Middle frontal gyrus (tissue), 1 donor: ENCODE measurements around the gene TNFSF10.
"Not testable (repeated sequence)": the region's sequence is repeated elsewhere in the genome, so short reads cannot be mapped to it uniquely, and the experiment has no call there.

Source experiments
- DNase-seq: peaks from one replicate; pipeline ENCODE4 v3.0.0-alpha.2; 2015; ENCODE audit warnings: low spot score; ENCODE audit errors: extremely low spot score

The TNFSF10 gene

DNA sequence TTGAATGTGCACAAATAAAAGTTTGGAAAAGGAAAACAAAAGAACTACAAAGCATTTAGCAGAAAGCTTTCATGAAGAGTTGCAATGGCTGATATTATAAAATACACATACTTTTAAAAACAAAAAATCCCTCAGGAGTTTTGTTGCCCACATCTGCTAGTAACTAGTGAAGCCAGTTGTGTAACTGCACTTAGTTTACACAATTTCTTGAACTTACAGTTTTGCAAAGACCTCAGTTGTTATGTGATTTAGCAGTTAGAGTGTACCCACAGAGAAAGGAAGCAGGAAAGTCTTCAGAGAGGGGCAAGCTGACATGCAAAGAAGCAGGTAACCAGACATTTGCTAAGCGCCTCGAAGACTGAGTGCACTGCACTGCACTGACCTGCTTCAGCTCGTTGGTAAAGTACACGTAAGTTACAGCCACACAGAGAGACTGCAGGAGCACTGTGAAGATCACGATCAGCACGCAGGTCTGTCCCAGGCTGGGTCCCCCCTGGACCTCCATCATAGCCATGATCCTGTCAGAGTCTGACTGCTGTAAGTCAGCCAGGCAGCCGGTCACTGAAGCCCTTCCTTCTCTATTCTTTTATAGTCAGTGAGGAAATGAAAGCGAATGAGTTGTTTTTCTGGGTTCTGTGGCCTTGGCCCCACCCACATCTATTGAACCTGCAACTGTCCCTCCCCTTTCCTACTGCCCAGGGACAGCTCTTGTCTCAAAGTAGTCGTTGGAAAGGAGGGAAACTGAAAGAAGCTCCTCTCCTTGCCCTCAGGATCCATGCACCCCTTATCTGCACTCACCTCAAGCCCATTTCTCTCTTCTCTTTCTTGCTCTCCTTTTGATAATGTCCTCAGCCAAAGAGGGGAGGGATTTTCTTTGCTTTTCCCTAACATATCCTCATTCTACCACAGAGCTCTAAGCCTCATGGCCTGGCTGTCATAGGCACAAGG is at the start of gene TNFSF10:
Gene TNFSF10 (minus strand): TSS at position 560 of the 948 bp plus-strand sequence. CDS start 46 bp downstream, at position 514.
- no peak for DNase-seq

DNA sequence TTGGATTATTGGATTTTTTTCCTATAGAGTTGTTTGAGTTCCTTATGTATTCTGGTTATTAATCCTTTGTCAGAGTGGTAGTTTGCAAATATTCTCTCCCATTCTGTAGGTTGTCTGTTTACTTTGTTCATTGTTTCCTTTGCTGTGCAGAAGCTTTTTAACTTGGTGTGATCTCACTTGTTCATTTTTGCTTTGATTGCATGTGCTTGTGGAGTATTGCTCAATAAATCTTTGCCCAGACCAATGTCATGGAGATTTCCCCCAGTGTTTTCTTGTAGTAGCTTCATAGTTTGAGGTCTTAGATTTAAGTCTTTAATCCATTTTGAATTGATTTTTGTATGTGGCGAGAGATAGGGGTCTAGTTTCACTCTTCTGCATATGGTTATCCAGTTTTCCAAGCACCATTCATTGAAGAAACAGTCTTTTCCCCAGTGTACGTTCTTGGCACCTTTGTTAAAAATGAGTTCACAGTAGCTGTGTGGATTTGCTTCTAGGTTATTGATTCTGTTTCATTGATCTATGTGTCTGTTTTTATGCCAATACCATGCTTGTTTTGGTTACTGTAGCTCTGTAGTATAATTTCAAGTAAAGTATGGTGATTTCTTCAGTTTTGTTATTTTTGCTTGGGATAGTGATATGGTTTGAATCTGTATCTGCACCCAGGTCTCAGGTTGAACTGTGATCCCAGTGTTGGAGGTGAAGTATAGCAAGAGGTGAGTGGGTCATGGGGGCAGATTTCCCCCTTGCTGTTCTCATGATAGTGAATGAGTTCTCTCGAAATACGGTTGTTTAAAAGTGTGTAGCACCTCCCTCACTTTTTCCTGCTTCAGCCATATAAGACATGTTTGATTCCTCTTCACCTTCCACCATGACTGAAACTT is 46.1 kb upstream of the TNFSF10 start:
- no peak for DNase-seq

DNA sequence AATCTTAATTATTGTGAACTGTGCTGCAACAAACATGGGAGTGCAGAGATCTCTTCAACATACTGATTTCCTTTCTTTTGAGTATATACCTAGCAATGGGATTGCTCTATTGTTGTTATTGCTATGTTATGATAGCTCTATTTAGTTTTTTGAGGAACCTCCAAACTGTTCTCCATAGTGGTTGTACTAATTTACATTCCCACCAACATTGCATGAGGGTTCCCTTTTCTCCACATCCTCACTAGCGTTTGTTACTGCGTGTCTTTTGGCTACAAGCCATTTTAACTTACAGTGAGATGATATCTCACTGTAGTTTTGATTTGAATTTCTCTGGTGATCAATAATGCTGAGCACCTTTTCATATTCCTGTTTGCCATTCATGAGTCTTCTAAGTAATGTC is 45.5 kb upstream of the TNFSF10 start:
- DNase-seq: no peak

DNA sequence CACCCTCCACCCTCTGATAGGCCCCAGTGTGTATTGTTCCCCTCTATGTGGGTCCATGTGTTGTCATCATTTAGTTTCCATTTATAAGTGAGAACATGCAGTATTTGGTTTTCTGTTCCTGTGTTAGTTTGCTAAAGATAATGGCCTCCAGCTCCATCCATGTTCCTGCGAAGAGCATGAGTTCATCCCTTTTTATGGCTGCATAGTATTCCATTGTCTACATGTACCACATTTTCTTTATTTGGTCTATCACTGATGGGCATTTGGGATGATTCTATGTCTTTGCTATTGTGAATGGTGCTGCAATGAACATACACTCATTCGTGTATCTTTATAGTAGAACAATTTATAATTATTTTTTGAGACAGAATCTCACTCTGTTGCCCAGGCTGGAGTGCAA is 43.6 kb upstream of the TNFSF10 start:
- not testable (repeated sequence) for DNase-seq

DNA sequence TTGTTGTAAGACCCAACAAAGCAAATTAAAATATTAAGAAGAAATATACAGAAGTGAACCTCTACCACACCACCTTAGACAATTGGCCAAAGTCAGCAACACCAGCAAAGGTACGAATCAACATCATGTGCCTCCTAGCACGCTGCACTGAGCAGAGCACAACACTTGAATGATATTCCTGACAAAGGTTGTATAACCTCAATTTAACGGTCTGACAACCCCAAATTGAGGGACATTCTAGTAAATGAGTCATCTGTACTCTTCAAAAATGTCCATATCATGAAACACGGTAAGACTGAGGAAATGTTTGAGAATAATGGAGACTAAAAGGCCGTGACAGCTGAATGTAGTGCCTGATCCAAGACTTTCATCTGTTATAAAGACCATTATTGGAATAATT is 41.3 kb upstream of the TNFSF10 start:
- DNase-seq: no peak

DNA sequence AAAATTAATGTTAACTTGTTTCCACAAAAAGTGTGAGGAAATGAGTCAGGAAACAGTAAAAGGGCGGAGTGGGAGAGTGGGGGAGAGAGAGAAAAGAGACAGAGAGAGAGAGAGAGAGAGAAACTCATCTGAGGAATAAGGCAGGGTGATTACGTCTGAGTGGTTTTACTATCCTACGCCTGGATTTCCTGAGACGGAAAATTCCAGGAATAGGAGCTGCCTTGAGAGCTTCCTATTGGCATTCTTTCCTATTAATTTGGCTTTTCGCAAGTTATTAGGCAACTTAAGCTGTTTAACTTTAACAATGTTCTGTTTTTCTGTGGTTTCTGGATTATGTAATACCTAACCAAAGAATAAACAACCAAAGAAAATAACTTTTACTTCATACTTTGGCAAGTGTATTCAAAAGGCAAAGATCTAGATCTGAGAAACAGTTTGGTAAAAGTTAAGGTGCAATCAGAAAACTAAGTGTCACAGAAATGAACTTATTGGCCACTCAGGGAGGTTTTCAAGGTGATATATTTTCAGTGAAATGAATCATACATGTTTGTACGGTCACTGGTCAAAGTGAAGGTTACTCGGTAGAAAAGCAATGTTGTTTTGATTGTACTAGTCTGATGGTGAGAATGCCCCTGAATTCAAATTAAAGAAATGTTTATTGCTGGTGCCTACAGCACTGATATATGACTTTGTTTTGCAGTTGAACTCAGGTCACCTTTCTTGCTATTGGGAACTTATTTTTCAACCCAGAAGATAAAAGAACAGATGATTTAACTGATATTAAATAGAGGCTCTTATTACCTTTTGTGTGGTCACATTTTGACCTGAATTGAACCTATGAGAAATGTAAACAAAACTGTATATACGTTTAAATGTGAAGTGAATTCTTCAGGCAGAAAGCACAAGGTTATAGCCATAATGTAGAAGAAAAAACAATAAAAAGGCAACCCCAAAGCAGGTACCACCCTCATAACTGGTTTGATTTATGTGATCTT is 39.9 kb upstream of the TNFSF10 start:
- DNase-seq: no peak

DNA sequence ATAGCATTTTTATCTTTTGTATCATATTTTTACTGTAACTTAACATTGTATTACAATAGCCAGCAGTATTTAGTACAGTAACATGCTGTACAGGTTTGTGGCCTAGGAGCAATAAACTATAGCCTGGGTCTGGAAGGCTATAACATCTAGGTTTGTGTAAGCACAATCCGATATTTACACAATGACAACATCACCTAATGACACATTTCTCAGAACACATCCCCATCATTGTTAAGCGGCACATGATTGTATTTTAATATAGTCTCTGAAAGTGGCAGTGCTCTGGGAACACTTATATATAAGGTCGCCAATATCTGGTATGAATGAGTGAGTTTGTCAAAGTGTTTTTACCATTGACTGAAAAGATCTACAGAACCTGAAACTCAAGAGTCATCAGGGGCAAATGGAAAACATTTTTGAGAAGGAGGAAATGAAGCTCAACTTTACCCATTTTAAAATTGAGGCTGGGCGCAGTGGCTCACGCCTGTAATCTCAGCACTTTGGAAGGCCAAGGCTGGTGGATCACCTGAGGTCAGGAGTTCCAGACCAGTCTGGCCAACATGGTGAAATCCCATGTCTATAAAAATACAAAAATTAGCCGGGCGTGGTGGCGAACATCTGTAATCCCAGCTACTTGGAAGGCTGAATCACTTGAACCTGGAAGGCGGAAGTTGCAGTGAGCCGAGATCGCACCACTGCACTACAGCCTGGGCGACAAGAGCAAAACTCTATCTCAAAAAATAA is 38.8 kb upstream of the TNFSF10 start:
- no peak for DNase-seq

DNA sequence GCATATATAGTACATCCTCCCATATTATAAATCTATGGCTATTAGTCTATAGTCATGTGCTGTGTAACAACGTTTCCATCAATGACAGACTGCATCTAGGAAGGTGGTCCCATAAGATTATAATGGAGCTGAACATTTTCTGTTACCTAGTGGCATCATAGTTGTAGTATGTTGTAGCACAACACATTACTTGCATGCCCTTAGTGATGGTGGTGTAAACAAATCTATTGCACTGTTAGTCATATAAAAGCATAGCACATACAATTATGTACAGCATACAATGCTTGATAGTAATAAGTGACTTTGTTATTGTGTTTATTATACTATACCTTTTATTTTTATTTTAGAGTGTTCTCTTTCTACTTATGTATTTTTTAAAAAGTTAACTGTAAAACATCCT is 37.4 kb upstream of the TNFSF10 start:
- DNase-seq: no peak

DNA sequence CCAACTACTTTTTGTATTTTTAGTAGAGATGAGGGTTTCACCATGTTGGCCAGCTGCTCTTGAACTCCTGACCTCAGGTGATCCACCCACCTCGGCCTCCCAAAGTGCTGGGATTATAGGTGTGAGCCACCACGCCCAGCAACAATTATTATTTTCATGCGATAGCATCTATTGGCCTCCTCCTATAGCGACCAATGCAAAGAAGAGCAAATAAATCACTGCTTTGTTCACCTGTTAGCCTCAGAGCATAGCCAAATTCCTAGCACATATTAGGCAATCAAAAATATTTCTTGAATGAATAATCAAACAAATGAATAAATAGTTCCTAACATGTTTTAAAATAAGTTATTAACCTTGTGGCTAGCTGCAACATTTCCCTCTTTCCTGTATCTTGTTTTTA is 36.8 kb upstream of the TNFSF10 start:
- DNase-seq: no peak

DNA sequence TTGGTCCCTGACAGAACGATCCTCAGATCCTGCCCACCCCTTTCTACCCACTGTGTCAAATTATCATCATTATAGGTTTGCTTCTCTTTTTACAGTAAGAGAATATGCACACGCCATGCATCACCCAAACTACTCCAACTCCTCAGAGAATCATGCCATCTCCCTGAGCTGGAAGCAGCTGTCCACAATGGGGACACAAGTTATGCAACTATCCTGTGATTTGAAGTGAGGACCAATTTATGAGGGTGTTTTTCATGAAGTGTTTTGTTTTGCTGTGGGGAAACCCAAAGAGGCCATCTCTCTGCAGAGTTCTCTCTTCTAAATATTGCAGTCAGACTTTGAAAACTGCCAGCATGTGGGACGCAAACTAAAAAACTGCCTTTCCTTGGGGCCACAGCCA is 35.8 kb upstream of the TNFSF10 start:
- DNase-seq: no peak

DNA sequence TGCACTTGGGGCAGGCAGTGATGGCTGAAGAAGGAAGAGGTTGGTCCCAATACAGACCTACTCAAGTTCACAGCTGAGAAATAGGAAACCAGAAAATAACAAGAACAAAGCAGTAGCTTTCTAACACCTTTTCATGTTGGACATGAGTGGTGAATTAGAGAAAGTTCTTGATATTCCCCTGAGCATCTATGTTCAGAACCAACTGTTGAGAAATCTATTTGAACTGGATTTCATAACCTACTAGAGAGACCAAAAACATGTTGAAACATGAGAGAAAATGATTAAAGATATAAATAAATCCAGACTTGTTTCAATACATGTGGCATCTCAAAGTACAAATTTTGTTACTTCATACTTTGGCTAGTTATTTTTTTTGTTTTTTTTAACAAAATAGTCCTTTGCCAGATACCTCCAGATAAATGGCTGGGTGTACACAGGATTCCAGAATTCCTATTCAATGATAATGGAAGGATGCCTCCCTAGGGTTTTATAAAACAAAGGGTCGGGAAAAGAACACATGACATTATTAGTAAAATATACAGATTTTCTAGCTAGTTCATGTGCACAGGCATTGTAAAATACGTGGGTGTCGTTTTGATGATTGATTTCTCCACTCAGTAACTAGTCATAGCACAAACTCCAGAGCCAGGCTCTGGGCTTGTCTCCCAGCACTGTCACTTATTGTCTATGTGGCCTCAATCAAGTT is 34.4 kb upstream of the TNFSF10 start:
- DNase-seq: no peak

DNA sequence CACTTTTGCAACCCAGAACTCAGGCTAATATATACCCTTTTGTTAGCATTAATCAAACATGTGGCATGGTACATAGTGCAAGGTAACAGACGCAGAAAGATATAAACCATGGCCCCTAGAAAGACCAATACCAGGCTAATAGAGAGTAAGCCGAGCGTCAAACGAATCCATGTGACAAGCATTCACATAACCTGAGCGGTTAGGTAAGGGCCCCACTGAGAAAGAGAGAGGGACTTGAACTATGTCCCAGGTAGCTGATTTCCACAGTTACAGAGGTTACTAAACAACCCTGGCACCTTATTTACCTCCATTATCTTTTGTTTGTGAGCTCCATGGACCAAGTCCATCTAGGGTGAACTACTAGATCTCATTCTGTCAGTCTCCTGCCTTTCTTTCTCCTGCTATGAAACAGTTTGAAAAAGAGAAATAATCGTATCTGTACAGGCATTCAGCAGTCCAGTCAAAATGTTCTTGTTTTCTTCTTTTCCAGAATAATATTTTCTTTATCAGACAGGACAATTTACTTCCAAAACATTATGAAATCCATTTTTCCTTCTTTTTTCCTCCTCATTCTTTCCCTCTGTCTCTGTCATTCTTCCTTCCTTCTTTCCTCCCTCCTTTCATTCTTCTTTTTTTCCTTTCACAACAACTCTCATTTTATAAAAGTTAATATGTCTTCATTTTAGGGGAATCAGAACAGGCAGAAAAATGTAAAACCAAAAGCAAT is 30.5 kb upstream of the TNFSF10 start:
- DNase-seq: no peak

DNA sequence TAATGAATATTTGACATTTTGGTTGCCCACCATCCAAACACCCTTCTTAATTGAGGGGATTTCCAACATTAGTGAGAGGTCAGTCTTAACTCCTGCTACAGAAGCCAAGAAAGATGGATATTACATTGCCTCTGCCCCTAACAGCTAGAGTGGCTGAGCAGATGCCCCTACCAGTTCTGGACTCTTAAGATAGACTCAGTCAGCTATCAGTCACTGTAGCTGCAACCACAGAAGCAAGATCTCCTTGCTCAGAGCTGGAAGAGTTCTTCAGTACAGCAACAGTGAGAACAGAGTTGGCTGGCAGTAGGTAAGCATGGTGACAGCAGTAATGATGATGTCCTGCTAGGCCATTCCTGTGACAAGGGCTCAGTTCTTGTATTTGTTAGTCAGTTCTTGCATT is 29.4 kb upstream of the TNFSF10 start:
- DNase-seq: no peak

DNA sequence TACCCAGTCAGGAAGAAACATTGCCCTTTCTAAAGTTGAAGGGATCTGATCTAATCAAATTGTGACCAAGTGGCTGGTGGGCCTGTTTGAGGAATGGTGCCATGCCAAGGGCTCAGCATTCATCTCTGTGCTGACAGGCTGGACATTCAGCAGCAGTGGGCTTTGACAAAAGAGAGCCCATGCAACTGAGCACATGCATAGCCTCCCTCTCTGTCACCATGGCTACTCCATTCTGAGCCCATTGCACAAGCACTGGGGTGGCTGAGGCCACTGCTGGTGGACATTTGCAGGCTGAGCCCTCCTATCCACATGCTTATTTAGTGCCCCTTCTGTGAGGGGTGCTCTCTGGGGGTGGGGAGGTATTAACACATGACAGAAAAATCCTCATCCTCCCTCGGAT is 28.6 kb upstream of the TNFSF10 start:
- DNase-seq: no peak

DNA sequence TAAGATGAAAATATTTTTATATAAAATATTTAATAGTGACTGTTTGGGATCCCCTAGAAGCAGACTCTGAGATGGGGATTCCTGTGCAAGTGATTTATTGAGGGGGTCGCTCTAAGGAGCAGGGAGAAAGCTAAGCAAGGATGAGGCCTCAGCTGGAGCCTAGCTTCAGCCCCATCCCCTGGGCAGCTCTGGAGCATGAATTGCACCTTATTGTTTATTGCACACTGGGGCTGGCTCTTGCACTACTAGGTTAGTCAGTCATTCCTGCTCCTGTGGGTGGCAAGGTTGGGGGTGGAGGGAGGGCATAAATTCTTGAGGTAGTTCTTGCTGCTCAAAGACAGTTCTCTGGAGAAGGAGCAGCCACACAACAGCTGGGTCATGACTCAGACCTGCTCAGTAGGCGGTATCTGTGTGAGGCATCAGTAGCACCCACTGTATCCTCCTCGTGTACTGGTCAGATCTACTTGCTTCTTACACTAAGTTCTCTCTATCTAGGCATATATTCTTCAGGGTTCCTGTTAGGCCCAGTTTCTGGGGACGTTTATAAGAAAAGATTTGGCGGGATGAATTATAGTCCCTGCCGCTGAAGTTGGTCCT is 27.2 kb upstream of the TNFSF10 start:
- DNase-seq: no peak

DNA sequence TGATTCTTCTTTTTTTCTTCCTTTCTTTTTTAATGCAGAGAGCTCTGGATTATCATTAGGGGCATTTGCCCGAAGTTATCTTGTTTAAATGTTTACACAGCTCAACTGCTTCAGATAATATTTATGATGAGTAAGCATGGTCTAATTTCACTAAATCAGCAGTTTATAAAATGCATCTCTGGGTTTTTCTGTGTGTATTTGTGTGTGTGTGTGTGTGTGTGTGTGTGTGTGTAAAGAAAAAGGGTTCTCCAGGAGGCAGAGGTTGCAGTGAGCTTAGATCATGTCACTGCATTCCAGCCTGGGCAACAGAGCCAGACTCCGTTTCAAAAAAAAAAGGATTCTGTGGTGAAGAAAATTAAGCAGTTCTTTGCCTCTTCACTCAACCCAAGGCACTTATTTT is 25.9 kb upstream of the TNFSF10 start:
- DNase-seq: no peak

DNA sequence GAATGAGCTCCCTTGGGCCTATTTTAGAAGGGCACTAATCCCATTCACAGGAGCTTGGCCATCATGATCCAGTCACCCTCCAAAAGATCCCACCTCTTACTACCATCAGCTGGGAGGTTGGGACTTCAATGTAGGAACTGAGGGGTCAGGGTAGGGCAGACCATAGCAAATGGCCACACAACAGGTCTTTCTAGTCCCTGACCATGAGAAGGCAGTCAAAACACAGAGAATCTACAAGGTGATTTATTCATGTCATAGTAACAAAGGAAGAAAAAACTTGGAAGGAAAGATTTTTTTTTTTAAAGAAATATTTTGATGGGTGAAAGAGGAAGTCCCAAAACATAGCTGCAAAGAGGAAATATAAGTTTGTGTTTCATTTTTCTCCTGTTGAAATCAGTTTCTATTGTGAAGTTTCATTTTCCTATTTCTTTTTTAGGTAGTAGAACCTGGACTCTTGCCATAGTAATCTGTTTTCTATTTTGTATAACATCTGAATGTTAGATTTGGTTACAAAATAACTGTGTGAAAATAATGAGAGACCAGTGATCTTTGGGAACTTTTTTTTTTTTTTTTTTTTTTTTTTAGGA is 23.5 kb upstream of the TNFSF10 start:
- DNase-seq: no peak

DNA sequence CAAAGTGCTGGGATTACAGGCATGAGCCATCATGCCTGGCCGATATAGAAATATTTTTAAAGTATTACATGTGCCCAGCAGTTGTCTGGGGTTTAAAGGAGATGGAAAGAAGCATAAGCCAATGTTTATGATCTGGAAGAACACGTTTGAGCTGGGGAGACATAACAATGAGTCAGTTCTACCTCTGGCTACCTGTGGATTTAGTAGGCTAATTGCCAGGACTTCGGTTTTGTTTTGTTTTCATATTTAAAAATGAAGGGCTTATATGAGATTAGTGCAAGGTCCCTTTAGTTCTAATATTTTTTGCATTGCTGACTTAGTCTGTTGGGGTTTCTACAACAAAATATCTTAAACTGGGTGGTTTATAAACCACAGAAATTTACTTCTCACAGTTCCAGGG is 22.9 kb upstream of the TNFSF10 start:
- no peak for DNase-seq
